HTR-8/SVneo (cell line): ENCODE results near the gene BIRC3.
"Not testable (repeated sequence)": the region's sequence is repeated elsewhere in the genome, so short reads cannot be mapped to it uniquely, and the experiment has no call there.

Experiments used
- DNase-seq: peaks from one replicate; pipeline ENCODE4 v3.0.0; 2011; ENCODE audit warnings: low spot score, mixed read lengths; ENCODE audit not compliant: insufficient read length
- FAIRE-seq: peaks from 2 replicates; lab custom pipeline; 2011; peaks lifted over from hg19 to GRCh38; lab: Jason Lieb, UNC

BIRC3 gene

DNA sequence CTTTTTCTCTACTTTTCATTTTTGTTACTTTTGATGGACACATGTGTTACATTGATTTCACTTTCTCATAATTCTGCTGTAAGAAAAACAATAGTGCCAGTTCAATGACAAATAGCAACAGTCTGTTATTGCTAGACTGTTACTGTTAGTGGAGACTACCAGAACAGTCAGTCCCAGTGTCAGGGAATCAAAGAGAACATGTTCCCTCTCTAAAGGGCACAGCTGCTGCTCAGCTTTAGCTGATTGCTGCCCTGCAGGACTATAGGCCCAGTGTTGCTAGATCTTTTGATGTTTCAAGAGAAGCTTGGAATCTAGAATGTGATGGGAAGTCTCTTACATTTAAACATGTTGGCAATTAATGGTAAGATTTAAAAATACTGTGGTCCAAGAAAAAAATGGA, 3.4 kb downstream of the BIRC3 start:
- FAIRE-seq: peak; percentile 54
- DNase-seq: no peak

DNA sequence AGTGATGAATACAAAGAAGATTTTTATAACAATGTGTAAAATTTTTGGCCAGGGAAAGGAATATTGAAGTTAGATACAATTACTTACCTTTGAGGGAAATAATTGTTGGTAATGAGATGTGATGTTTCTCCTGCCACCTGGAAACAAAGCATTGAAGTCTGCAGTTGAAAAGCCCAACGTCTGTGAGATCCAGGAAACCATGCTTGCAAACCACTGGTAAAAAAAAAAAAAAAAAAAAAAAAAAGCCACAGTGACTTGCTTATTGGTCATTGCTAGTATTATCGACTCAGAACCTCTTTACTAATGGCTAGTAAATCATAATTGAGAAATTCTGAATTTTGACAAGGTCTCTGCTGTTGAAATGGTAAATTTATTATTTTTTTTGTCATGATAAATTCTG, 5.3 kb downstream of the BIRC3 start:
- FAIRE-seq (no peak), DNase-seq (no peak)

DNA sequence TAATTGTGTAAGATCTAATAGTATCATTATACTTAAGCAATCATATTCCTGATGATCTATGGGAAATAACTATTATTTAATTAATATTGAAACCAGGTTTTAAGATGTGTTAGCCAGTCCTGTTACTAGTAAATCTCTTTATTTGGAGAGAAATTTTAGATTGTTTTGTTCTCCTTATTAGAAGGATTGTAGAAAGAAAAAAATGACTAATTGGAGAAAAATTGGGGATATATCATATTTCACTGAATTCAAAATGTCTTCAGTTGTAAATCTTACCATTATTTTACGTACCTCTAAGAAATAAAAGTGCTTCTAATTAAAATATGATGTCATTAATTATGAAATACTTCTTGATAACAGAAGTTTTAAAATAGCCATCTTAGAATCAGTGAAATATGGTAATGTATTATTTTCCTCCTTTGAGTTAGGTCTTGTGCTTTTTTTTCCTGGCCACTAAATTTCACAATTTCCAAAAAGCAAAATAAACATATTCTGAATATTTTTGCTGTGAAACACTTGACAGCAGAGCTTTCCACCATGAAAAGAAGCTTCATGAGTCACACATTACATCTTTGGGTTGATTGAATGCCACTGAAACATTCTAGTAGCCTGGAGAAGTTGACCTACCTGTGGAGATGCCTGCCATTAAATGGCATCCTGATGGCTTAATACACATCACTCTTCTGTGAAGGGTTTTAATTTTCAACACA, 6.4 kb downstream of the BIRC3 start:
- FAIRE-seq (peak; percentile 86), DNase-seq (peak; percentile 77)

DNA sequence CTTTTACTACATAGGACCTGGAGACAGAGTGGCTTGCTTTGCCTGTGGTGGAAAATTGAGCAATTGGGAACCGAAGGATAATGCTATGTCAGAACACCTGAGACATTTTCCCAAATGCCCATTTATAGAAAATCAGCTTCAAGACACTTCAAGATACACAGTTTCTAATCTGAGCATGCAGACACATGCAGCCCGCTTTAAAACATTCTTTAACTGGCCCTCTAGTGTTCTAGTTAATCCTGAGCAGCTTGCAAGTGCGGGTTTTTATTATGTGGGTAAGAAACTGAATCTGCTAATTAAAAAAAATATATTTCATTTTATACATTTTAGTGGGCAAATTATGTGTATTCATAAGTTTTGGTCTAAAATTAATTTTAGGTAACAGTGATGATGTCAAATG, 7.8 kb downstream of the BIRC3 start:
- FAIRE-seq: peak; percentile 79
- no peak for DNase-seq

DNA sequence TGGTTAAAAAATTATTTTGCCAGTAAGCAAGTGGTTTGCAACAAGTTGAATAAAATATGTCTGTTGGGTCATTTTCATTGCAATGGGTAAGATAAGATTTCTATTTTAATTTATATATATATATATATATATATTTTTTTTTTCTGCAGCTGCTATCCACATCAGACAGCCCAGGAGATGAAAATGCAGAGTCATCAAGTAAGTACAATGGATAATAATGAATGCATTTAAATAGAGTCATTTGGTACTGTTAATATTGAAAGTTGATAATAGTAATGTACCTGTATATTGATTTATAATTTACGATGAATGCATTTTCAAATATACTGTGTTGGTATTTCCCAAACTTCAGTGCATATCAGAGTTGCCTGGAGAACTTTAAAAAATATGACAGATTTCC, 11.5 kb downstream of the BIRC3 start:
- FAIRE-seq: no peak
- DNase-seq: no peak

DNA sequence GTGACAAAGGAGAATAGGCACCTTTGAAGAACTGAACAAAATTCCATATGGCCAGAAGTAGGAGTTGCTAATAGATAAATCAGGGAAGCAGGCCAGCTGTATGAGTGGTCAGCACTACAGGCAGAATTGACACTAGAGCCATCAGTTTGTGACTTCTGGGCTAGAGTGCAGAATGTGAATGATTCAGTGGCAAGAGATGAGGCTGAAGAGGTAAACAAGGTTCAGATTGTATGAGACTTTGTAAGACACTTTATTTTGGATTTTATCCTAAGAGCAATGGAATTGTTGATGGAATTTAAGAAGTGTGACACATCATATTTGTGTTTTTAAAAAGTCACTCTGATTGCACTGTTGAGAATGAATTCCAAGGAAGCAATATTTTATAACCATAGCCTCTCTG, 12.9 kb downstream of the BIRC3 start:
- peak; percentile 96 for FAIRE-seq
- no peak for DNase-seq

DNA sequence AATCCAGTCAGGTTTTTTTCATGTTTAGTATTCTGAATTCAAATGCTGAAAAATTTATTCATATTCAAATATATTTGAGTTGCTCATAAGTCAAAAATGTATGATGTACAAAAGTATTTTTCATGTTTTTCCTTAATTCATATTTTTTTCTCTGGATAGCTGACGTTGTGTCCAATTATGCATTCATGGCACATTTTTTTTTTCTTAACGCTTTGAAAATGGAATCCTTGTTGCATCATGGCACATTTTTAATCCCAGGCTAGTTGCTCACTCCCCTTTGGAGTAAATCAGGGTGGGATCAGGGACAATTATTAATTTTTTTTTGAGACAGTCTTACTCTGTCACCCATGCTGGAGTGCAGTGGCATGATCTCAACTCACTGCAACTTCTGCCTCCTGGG, 14.1 kb downstream of the BIRC3 start:
- FAIRE-seq: no peak
- no peak for DNase-seq

DNA sequence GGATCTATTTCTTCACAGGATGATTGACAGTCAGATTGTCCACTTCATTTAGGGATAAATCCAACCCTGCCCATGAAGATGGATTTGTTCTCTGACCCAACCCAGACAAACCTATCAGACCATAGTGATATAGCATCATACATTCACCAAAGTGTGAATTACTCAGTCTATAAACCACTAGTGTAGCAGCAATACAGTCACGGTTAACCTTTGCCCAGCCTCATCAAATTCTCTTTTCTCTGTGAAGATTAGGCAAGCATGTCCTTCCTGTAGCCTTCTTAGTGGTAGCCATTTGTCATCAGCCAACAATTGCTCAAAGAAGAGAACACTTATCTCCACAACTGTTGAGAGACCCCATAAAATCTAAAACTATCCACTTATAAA, 15.3 kb downstream of the BIRC3 start:
- FAIRE-seq (peak; percentile 99), DNase-seq (no peak)

DNA sequence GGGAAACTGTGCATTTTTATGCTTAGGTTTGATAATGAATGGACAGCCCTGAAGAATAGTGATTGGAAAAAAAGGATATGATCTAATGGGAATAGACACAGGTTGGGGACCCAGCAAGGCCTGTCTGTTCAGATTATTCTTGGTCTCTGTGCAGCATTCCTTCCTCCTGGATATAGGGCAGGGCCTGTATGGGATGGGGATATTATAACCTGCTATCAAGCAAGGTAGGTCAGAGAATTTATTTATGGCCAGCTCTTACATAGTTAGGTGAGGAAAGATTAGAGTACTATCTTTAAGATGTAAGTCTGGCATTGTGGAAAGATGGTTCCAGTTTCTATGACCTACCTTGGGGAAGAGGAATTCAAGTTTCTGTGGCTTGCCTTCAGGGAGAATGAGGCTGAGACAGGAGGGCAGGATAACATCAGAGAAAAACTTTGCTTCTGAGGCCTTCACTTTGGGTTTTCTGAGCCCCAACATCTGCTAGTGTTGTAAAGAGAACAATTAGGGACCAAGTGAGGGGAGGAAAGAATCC, 21.3 kb downstream of the BIRC3 start:
- no peak for DNase-seq
- peak; percentile 46 for FAIRE-seq

DNA sequence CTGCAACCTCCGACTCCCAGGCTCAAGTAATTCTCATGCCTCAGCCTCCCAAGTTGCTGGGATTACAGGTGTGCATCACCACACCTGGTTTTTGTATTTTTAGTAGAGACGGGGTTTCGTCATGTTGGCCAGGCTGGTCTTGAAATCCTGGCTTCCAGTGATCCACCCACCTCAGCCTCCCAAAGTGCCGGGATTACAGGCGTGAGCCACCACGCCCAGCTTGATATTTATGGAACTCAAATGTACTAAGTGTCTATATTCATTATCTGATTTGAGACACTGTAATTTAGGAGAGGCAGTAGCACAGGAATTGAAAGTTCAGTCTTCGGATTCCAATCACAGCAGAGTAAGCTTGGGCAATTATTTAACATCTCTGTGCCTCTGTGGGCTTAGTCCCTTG, 24.0 kb downstream of the BIRC3 start:
- peak; percentile 38 for FAIRE-seq
- DNase-seq: not testable (repeated sequence)

DNA sequence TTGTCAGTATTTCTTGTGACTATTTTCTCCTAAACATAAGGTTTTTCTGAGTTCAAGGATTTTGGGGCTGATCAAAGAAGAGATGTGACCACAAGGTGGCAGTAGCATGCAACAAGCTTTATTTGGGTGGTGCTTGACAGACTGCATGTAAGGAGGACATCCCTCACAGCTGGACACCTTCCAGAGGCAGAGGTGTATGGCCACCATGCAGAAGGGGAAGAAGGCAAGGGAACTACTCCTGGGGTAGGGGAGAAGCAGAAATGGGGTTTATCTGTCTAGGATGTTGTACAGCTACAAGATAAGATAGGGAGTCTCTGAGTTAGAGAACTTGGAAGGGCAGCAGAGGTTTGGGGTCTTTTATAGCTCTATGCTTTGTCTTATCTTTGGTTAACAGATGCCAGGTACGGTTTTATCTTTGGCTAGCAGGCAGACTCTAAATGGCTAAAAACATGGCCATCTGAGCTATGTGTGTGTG, 24.6 kb downstream of the BIRC3 start:
- DNase-seq (peak; percentile 81), FAIRE-seq (peak; percentile 98)

DNA sequence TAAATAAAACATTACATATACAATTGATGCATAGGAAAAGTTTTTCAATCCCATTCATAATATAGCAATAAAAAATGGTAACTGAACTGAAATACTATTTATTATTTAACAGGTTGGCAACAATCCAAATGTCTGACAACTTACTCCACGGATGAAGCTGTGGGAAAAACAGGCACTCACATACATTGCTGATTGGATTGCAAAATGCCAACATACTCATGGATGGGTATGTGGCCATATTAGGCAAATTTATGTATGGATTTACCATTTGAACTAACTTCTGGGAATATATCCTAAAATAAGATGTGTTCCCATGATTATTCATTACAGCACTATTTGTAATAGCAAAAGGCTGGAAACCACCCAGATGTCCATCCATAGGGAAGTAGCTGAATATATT, 26.5 kb downstream of the BIRC3 start:
- no peak for DNase-seq
- FAIRE-seq: no peak

DNA sequence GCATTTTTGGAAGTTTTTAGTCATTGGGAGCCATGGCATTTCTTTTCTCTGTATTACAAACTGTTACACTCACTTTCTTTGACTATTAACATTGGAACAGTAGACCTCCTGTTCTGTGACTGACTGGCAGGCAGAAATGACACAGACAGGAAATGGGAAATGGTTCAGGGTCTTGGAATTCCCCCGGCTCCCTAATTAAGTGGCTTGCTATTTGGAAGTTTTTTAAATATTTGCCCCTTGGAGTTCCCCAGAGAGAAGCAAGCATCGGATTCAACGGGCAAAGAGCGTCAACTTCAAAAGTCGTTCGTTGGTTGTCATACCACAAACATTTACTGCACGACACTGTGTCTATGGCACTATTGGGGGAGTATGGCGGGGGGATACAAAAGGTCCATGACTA, 28.6 kb downstream of the BIRC3 start:
- FAIRE-seq: peak; percentile 94
- DNase-seq: peak; percentile 56

DNA sequence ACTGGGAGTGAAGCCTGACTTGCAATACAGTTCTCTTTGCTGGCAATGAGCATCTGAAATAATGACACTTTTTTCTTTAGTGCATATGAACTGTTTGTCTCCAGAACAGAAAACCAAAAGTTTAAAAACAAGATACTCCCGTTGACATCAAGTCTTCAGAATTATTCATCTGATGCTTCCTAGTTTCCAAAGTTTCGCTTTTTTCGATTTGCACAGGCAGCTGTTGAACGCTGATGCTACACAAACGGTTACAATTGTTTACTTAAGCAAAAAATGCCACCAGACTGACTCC, 29.1 kb downstream of the BIRC3 start:
- DNase-seq: no peak

DNA sequence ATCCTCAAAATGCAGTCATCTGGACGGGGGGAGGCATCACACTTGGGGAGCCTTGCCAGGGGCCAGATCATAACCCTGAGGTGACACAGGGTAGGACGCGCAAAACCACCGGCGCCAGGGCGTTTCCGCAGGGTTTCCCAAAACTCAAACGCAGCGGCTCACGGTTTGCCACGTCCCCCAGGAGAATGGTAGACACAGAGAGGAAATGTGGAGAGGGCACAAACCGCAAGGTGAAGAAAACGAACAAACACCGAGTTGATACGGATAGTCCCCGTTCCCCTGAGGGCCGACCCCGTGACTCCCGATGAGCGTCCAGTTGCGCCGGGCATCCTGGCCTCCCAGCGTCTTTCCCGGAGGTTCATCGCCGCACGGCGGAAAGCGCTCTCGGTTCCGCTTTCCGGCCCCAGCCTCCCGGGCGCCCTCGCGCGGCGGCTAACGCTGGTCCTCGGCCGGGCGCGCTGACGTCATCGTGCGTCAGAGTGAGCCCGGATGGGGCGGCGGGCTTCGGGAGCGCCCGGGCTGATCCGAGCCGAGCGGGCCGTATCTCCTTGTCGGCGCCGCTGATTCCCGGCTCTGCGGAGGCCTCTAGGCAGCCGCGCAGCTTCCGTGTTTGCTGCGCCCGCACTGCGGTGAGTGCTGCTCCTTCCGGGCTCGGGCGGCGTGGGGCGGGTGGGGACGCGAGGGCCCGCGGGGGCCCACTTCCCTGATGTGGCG, 29.6 kb downstream of the BIRC3 start, which contains the start of gene BIRC2:
Gene BIRC2 (plus strand): TSS at position 467 of the 714 bp plus-strand sequence. CDS start 2,641 bp downstream, outside the sequence.
- FAIRE-seq (peak; percentile 98), DNase-seq (peak; percentile 89)

More for the DNA sequence above, 29.1 kb downstream of the BIRC3 start:
- no peak for FAIRE-seq

DNA sequence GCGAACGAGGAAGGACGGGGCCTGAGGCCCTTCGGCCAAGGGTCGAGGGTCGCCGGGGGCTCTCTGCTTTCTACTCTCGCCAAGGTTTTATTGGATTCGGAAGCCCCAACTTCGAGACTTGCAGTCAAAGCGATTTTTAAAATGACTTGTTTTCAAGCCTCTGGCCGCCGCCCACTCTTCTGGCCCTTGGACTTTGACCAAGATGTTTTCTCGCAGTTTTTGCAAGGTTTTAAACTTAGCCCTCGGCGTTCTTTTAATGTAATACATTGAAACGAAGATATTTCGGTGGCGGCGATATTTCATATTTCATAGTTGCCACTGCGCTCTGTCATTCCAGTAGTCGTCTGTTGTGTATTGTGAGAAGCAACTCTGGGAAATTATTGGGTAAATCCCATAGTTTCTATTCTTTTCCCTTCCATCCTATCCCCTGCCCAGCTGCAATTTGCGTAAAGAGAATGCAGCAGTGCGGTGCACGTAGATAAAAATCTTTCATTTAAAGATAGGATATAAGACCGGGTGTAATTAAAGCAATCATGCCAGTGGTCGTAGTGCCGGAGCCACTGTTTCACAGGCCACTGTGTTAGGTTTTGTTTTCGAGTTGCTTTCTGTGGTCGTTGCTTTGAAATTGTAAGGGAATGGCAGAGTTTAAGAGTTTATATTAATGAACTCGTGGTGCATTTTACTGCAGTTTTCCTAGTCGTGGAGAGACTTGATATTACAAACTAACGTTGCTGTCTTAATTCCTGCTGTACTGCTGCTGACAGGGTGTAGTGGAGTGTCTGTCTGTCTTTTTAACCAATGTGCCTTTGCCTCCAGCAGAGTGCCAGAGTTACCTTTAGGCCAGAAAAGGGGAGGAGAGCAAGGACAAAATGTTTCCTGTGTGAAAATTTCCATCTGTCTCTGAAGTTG, 30.4 kb downstream of the BIRC3 start:
- peak; percentile 85 for FAIRE-seq
- no peak for DNase-seq

DNA sequence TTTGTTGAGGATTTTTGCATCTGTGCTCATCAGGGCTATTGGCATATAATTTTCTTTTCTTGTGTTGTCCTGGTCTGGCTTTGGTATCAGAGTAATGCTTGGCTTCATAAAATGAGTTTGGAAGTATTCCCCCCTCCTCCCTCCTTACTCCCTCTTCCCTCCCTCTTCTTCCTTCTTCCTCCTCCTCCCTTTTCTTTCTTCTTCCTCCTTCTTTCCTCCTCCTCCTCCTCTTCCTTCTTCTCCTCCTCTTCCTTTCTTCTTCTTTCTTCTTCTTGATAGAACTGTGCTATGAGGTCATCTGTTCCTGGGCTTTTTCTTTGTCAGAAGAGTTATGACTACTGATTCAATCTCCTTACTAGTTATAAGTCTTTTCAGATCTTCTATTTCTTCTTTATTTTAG, 39.8 kb downstream of the BIRC3 start:
- no peak for FAIRE-seq
- DNase-seq: no peak

DNA sequence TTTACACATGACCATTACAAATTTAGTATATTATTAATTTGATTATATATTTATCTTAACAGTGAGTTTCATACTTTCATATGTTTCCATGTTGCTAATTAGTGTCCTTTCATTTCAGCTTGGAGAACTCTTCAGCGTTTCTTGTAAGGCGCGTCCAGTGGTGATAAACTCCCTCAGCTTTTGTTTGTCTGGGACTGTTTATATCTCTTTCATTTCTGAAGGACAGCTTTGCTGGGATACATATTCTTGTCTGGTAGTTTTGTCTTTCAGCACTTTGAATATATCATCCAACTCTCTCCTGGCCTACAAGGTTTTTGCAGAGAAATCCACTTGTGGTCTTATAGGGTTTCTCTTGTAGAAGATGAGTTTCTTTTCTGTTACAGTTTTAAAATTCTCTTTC, 42.1 kb downstream of the BIRC3 start:
- DNase-seq (no peak), FAIRE-seq (no peak)

DNA sequence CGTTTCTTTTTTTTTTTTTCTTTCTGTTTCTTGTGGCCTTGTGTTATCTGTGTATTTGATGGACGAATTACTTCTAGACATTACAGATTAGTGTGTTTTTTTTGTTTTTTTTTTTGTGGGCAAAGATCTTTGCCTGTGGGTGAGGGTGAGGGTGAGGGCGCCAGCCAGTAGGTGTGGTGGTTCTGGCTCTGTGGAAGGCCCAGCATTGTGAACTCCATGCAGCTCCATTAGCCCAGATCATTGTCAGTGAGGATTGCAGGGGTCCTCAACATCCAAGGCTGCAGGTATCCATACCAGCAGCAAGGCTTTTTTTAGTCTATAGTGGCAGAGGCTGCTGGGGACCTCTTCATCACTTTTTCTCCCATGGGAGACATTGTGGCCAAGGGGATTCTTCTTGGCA, 43.4 kb downstream of the BIRC3 start:
- no peak for DNase-seq
- no peak for FAIRE-seq
